Thoracic aorta (tissue), 2 donors: ENCODE data around the gene NHLRC3. TPM values are rescaled to one million over a fixed set of nuclear protein-coding genes. Genes with fewer than 3 reads are reported as not detected.
A peak's percentile ranks its signal among the peaks of the same experiment; 100 is the strongest.

Experiments used
- ATAC-seq: fragments of 150-250 bp; one replicate; pipeline ENCODE4 v1.8.0; 2017; ENCODE audit warnings: low read depth; ENCODE audit not compliant: insufficient number of reproducible peaks, low FRiP score
- DNase-seq: peaks from one replicate; pipeline ENCODE4 v3.0.0-alpha.2; 2020; ENCODE audit warnings: low spot score
- H3K27ac ChIP-seq, 2 donors: fragments of 200-600 bp; sonication (generic); 1 replicate in 1 of 2; 2 replicates in 1 of 2; pipeline ENCODE4 v1.5.1; 2016; ENCODE audit warnings: mild to moderate bottlenecking in 2 of 2, moderate library complexity in 2 of 2
- H3K27me3 ChIP-seq: fragments of 200-600 bp; sonication (generic); replicated peaks from 2 replicates; pipeline ENCODE4 v1.6.0; 2016; ENCODE audit warnings: mild to moderate bottlenecking; ENCODE audit not compliant: insufficient read depth
- H3K36me3 ChIP-seq: fragments of 200-600 bp; sonication (generic); one replicate; pipeline ENCODE4 v1.5.1; 2016
- H3K4me1 ChIP-seq, 2 donors: fragments of 200-600 bp; sonication (generic); 1 replicate in 1 of 2; 2 replicates in 1 of 2; pipeline versions ENCODE4 v1.5.1 to v1.6.0; 2016; ENCODE audit warnings: low read depth in 2 of 2, mild to moderate bottlenecking in 1 of 2; ENCODE audit not compliant: control insufficient read depth in 1 of 2
- H3K4me3 ChIP-seq: fragments of 200-600 bp; sonication (generic); 2 replicates; pipeline ENCODE4 v1.5.1; 2016; ENCODE audit warnings: mild to moderate bottlenecking
- H3K9me3 ChIP-seq: fragments of 200-600 bp; sonication (generic); 2 replicates; pipeline ENCODE4 v1.5.1; 2016
- total RNA-seq, 2 donors: library from RNA; depleted of rRNA; stranded (reverse); fragments of >200 nt; gene quantifications; one replicate each; pipeline versions ENCODE4 v1.1.0 to v1.2.3, GENCODE V29; 2016
- TF ChIP-seq, protein P1 (sequence below): fragments of 200-600 bp; sonication (generic); IDR thresholded peaks from one replicate; pipeline ENCODE4 v1.5.1; 2019; ENCODE audit warnings: antibody characterized with exemption

Gene NHLRC3
- total RNA-seq, 2 donors from 2014 or later, result 21.7 to 27.2 TPM

DNA sequence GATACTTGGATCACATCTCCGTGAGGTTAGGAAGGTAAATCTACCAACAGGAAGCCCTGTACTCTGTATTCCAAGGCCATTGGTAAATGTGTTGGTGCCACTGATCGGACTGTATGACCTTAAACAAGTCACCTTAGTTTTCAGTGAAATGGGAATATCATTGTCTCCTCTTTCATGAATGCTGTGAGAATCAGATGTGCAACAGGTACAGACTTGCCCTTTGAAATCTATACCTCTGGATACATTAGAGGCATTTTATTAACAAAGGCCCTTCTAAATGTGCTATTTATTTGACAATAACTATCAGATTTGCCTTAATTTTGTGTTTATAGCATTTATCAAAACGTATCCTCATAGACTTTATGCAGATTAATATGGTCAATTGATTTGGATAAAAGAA, 11.0 kb downstream of the NHLRC3 start:
- no peak overlapping the region for H3K27ac ChIP-seq
- no peaks in the 10 kb centered on the region for H3K4me1 ChIP-seq
- TF ChIP-seq, protein P1, sequence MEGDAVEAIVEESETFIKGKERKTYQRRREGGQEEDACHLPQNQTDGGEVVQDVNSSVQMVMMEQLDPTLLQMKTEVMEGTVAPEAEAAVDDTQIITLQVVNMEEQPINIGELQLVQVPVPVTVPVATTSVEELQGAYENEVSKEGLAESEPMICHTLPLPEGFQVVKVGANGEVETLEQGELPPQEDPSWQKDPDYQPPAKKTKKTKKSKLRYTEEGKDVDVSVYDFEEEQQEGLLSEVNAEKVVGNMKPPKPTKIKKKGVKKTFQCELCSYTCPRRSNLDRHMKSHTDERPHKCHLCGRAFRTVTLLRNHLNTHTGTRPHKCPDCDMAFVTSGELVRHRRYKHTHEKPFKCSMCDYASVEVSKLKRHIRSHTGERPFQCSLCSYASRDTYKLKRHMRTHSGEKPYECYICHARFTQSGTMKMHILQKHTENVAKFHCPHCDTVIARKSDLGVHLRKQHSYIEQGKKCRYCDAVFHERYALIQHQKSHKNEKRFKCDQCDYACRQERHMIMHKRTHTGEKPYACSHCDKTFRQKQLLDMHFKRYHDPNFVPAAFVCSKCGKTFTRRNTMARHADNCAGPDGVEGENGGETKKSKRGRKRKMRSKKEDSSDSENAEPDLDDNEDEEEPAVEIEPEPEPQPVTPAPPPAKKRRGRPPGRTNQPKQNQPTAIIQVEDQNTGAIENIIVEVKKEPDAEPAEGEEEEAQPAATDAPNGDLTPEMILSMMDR, result no peak
- H3K9me3 ChIP-seq, result no peaks in the 10 kb centered on the region
- H3K27me3 ChIP-seq, result no peaks in the 10 kb centered on the region
- no peaks in the 10 kb centered on the region for H3K36me3 ChIP-seq
- H3K4me3 ChIP-seq, result no peak overlapping the region
- DNase-seq, result no peak
- ATAC-seq, result no peak

DNA sequence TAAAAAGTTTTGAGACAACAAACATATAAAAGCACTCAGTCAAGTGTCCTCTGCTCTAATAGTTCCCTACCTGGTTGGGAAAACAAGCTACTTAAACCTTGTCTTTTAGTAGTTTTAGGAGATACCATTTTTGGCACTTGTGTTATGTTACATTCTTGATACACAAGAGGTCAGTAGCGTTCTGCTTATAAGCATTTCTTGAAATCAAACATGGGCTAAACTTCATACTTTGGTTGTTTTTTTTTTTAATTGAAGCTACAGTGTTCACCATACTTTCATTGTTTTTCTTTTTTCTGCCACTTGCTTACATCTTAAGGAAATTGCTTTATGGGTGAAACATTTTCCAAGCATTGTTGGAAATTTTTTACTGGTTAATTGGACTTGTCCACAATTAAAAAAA, 12.9 kb downstream of the NHLRC3 start:
- Histone ChIP-seq H3K4me1 (no peaks in the 10 kb centered on the region), H3K36me3 (no peaks in the 10 kb centered on the region), H3K4me3 (no peak overlapping the region), H3K27ac (no peak overlapping the region), H3K9me3 (no peaks in the 10 kb centered on the region), H3K27me3 (no peaks in the 10 kb centered on the region)
- DNase-seq (no peak), ATAC-seq (no peak)
- TF ChIP-seq, protein P1, result peak; percentile 29

DNA sequence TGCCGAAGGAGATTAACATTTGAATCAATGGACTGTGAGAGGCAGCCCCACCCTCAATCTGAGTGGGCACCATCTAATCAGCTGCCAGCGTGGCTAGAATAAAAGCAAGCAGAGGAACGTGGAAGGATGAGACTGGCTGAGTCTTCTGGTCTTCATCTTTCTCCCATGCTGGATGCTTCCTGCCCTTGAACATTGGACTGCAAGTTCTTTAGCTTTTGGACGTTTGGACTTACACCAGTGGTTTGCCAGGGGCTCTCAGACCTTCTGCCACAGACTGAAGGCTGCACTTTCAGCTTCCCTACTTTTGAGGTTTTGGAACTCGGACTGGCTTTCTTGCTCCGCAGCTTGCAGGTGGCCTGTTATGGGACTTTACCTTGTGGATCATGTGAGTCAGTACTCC, 14.7 kb downstream of the NHLRC3 start:
- DNase-seq, result no peak
- Histone ChIP-seq H3K36me3 (no peaks in the 10 kb centered on the region), H3K9me3 (no peaks in the 10 kb centered on the region), H3K4me3 (no peak overlapping the region), H3K27ac (no peak overlapping the region), H3K27me3 (no peaks in the 10 kb centered on the region), H3K4me1 (no peaks in the 10 kb centered on the region)
- TF ChIP-seq, protein P1, result no peak
- ATAC-seq, result no peak

DNA sequence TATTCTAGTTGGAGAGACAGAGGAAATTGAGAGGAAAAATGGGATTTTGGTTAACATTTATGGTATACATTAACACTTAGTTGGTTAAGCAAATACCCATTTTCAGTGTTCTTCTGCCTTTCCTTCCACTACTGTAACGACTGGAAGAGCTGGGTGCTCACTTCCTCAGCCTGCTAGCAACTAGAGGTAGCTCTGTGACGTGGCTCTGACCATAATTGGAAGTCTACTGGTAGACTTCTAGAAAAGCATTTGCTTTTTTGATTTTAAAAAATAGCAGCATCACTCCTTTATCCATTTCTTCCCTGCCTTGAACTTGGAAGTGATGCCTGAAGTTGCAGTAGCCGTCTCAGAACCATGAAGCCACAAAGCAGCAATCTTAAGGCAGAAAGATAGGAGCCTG, 15.9 kb downstream of the NHLRC3 start:
- Histone ChIP-seq H3K36me3 (no peaks in the 10 kb centered on the region), H3K27me3 (no peaks in the 10 kb centered on the region), H3K4me3 (no peak overlapping the region), H3K27ac (no peak overlapping the region), H3K9me3 (no peaks in the 10 kb centered on the region), H3K4me1 (no peaks in the 10 kb centered on the region)
- DNase-seq (no peak), ATAC-seq (no peak)
- TF ChIP-seq, protein P1, result no peak

DNA sequence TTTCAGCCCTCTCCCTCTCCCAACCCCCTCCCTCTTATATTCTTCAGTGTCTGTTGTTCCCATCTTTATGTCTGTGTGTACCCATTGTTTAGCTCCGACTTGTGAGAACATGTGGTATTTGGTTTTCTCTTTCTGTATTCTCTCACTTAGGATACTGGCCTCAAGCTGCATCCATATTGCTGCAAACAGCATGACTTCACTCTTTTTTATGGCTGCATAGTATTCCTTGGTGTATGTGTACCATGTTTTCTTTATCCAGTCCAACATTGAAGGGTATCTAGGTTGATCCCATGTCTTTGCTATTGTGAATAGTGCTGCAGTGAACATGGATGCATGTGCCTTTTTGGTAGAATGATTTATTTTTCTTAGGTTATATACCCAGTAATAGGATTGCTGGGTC, 17.8 kb downstream of the NHLRC3 start:
- no peak overlapping the region for H3K27ac ChIP-seq
- H3K4me1 ChIP-seq, result no peaks in the 10 kb centered on the region
- H3K4me3 ChIP-seq, result no peak overlapping the region
- H3K27me3 ChIP-seq, result no peaks in the 10 kb centered on the region
- no peaks in the 10 kb centered on the region for H3K9me3 ChIP-seq
- no peaks in the 10 kb centered on the region for H3K36me3 ChIP-seq
- ATAC-seq (no peak), DNase-seq (no peak)
- TF ChIP-seq, protein P1, result no peak
